Tibial artery (tissue), 4 donors: ENCODE measurements around the gene CDC16.

Source experiments
- DNase-seq, 2 donors: peaks; one replicate each; pipeline ENCODE4 v3.0.0-alpha.2; 2019
- H3K27ac ChIP-seq, 2 donors: fragments of 200-600 bp; sonication (generic) in 1 of 2; 1 replicate in 1 of 2; 2 replicates in 1 of 2; pipeline ENCODE4 v1.5.1; 2018 to 2019; ENCODE audit warnings: mild to moderate bottlenecking in 1 of 2
- H3K27me3 ChIP-seq, 2 donors: fragments of 200-600 bp; sonication (generic) in 1 of 2; one replicate each; pipeline versions ENCODE4 v1.5.1 to v1.6.0; 2016 to 2019
- H3K36me3 ChIP-seq, 3 donors: fragments of 200-600 bp; sonication (generic) in 2 of 3; one replicate each; pipeline ENCODE4 v1.5.1; 2016 to 2019; ENCODE audit warnings: mild to moderate bottlenecking in 2 of 3
- H3K4me1 ChIP-seq, 4 donors: fragments of 200-600 bp; sonication (generic) in 2 of 4; 1 replicate in 3 of 4; 2 replicates in 1 of 4; pipeline ENCODE4 v1.5.1; 2016 to 2019
- H3K4me3 ChIP-seq, 2 donors: fragments of 200-600 bp; sonication (generic) in 1 of 2; 1 replicate in 1 of 2; 2 replicates in 1 of 2; pipeline ENCODE4 v1.5.1; 2018 to 2019; ENCODE audit warnings: mild to moderate bottlenecking in 2 of 2
- H3K9me3 ChIP-seq, 3 donors: fragments of 200-600 bp; sonication (generic) in 1 of 3; one replicate each; pipeline ENCODE4 v1.5.1; 2016 to 2019
- intact Hi-C: fragments of 100-400 bp; cut with DNase I; formaldehyde crosslinking; loops from one replicate; pipeline ENCODE4 v1.15.0; 2023; ENCODE audit warnings: low total_unique reads
- TF ChIP-seq, protein P1 (sequence below), 2 experiments: fragments of 200-600 bp in 1 of 2; fragments of 450-650 bp in 1 of 2; IDR thresholded peaks; one replicate each; pipeline ENCODE4 v1.5.1; 2017 to 2019; ENCODE audit warnings: antibody characterized with exemption in 2 of 2, mild to moderate bottlenecking in 1 of 2, moderate library complexity in 1 of 2

CDC16 gene

DNA sequence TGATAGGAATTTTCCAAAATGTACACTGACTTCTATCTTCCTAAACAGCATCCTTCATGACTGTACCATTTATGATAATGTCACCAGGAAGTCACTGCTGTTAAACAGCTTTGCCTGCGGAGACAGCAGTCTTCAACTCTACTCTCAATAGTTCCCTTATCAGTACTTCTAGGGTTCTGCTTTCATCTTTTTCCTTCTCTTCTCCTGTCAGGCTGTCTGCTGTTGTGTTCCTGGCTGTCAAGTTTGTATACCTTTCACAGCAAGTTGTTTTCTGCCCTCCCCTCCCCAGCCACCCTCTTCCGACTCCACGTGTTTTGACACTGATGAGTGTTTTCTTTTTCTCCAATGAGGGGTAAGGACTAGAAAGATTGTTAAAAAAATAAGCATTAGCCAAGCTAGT lies 48.9 kb downstream of the CDC16 start:
- no peak for DNase-seq

DNA sequence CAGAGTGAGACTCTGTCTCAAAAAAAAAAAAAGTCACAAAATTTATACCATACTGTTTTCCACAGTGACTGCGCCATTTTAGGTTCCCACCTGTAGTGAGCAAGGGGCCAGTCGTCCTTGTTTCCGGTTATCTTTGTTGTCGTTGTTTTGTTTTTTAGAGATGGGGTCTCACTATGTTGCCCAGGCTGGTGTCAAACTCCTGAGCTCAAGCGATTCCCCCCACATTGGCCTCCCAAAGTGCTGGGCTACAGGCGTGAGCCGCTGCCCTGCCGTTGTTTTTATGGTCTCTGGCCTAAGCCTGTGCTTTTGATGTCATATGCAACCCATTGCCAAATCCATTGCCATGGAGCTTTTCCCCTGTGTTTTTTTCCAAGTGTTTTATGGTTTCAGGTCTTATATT lies 50.0 kb downstream of the CDC16 start:
- Histone ChIP-seq H3K9me3 (no peaks in the 10 kb centered on the region), H3K4me1 (peaks cover 0 to 28% (median 20%) of the 10 kb centered on the region in 4 donors), H3K27me3 (no peaks in the 10 kb centered on the region), H3K4me3 (no peak overlapping the region), H3K36me3 (peaks cover 5 to 47% (median 30%) of the 10 kb centered on the region in 3 donors), H3K27ac (no peak overlapping the region)
- TF ChIP-seq, protein P1, sequence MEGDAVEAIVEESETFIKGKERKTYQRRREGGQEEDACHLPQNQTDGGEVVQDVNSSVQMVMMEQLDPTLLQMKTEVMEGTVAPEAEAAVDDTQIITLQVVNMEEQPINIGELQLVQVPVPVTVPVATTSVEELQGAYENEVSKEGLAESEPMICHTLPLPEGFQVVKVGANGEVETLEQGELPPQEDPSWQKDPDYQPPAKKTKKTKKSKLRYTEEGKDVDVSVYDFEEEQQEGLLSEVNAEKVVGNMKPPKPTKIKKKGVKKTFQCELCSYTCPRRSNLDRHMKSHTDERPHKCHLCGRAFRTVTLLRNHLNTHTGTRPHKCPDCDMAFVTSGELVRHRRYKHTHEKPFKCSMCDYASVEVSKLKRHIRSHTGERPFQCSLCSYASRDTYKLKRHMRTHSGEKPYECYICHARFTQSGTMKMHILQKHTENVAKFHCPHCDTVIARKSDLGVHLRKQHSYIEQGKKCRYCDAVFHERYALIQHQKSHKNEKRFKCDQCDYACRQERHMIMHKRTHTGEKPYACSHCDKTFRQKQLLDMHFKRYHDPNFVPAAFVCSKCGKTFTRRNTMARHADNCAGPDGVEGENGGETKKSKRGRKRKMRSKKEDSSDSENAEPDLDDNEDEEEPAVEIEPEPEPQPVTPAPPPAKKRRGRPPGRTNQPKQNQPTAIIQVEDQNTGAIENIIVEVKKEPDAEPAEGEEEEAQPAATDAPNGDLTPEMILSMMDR (IDR thresholded peaks at IDR 0.05): no peak
- DNase-seq: no peak
- intact Hi-C loops: no loop called here

More for the DNA sequence above, 48.9 kb downstream of the CDC16 start:
- TF ChIP-seq, protein P1 (IDR thresholded peaks at IDR 0.05): no peak
- Histone ChIP-seq H3K4me3 (no peak overlapping the region), H3K36me3 (peaks cover 5 to 36% (median 24%) of the 10 kb centered on the region in 3 donors), H3K27ac (no peak overlapping the region), H3K4me1 (peaks cover 0 to 28% (median 20%) of the 10 kb centered on the region in 4 donors), H3K9me3 (no peaks in the 10 kb centered on the region), H3K27me3 (no peaks in the 10 kb centered on the region)
- intact Hi-C loops: no loop called here

DNA sequence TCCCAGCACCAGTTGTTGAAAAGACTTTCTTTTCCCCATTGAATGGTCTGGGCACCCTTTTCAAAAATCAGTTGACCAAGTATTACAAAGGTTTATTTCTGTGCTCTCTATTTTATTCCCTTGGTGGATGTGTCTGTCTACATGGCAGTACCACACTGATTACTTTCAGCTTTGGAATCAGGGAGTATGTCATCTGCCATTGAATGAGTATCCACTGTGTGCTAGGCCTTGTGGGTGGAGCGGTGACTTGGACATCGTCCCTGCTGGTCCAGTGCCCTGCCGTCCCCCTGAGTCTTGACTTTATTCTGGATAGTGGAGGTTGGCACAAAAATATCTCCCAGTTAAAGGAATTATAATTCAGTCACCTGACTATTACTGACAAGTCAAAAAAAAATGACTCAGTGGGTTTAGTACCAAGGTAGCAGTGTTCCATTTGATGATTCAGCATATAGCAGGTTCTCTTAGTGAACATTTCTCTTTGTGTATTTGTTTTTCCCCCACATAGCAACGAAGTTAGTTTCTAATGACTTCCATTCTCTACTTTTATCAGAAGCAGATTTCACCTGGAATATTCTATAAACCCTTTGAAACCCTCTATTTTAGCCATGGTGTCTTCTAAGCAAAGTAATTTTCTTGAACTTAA lies 50.6 kb downstream of the CDC16 start:
- no peaks in the 10 kb centered on the region for H3K27me3 ChIP-seq
- intact Hi-C loops: no loop called here
- peaks cover 0 to 24% (median 17%) of the 10 kb centered on the region in 4 donors for H3K4me1 ChIP-seq
- H3K27ac ChIP-seq: no peak overlapping the region
- no peak overlapping the region for H3K4me3 ChIP-seq
- TF ChIP-seq, protein P1 (IDR thresholded peaks at IDR 0.05): no peak
- H3K36me3 ChIP-seq: peaks cover 5 to 53% (median 36%) of the 10 kb centered on the region in 3 donors
- no peaks in the 10 kb centered on the region for H3K9me3 ChIP-seq
- no peak for DNase-seq

DNA sequence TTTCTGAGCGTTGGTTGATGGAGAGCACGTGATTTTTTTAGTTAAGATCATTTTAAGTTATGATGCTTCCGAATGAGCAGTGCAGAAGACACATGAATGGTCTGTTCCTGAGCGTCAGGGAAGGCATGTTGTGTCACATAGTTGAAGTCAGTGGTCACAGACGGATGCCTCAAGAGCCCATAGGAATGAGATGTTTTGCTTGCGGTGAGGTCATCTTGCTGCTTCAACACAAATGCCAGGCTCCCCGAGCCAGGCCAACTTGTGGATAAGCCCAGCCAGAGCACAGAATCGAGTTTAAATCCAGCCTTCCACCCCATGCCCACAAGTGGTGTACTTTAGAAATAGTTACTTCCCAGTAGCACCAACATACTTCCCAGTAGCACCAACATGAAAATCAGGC lies 52.1 kb downstream of the CDC16 start:
- peaks cover 0 to 18% (median 11%) of the 10 kb centered on the region in 4 donors for H3K4me1 ChIP-seq
- no peaks in the 10 kb centered on the region for H3K27me3 ChIP-seq
- TF ChIP-seq, protein P1 (IDR thresholded peaks at IDR 0.05): no peak
- H3K4me3 ChIP-seq: no peak overlapping the region
- no peak for DNase-seq
- no peak overlapping the region for H3K27ac ChIP-seq
- no peaks in the 10 kb centered on the region for H3K9me3 ChIP-seq
- intact Hi-C loops: no loop called here
- peaks cover 11 to 62% (median 39%) of the 10 kb centered on the region in 3 donors for H3K36me3 ChIP-seq

DNA sequence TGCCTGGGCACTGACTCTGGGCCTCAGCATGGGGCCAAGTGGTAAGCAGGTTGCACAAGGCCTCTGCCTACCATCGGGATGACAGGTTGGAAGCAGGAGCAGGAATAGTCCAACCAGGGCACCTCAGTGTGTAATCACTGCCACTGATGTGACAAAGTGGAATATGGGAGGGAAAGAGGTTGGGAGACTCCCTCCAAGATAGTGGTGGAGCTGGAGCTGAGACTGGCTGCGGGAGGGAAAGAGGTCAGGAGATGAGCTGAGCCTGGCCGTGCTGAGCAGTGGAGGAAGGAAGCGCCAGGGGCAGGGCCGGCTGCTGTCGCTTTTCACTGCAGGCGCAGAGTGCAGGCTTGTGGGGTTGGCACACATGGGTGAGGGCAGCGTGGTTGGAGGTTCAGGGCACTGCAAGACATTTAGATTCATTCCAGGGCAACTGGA lies 53.5 kb downstream of the CDC16 start:
- no peaks in the 10 kb centered on the region for H3K9me3 ChIP-seq
- intact Hi-C loops: no loop called here
- peaks cover 22 to 76% (median 52%) of the 10 kb centered on the region in 3 donors for H3K36me3 ChIP-seq
- H3K4me3 ChIP-seq: no peak overlapping the region
- no peaks in the 10 kb centered on the region for H3K27me3 ChIP-seq
- TF ChIP-seq, protein P1 (IDR thresholded peaks at IDR 0.05): no peak
- no peak overlapping the region for H3K27ac ChIP-seq
- DNase-seq: no peak
- peaks cover 0 to 11% (median 4%) of the 10 kb centered on the region in 4 donors for H3K4me1 ChIP-seq
